IMR-90 (cell line): ENCODE data around the gene NISCH. TPM values are rescaled to one million over a fixed set of nuclear protein-coding genes. Genes with fewer than 3 reads are reported as not detected.

Source experiments
- ATAC-seq: fragments of 200-7000 bp; cut with Tn5 transposase; 2 replicates; pipeline ENCODE4 v1.9.1; 2020; ENCODE audit warnings: low read depth, mild to moderate bottlenecking, moderate library complexity
- BruUV-seq: library from RNA; stranded (reverse); fragments of 400-500 nt; replicated peaks from 2 replicates; lab custom pipeline; 2021; lab: Mats Ljungman, UMichigan
- CTCF ChIA-PET: fragments of 300-600 bp; formaldehyde crosslinking; extraction: SDS; loops from one replicate; lab custom pipeline; 2021; ENCODE audit warnings: antibody characterized with exemption; lab: Yijun Ruan, JAX
- POLR2A ChIA-PET: fragments of 300-600 bp; sonication (Branson Sonifier 250); formaldehyde crosslinking; loops from one replicate; lab custom pipeline; 2022; ENCODE audit warnings: antibody characterized with exemption; ENCODE audit not compliant: unreplicated experiment; lab: Charles Lee
- DNase-seq: peaks from one replicate; pipeline ENCODE4 v3.0.0; 2013
- H2AFZ ChIP-seq: replicated peaks from 2 replicates; pipeline ENCODE3; 2013; ENCODE audit warnings: low read length, mild to moderate bottlenecking; ENCODE audit not compliant: poor library complexity
- H2AK5ac ChIP-seq: 2 replicates; pipeline ENCODE4 v1.6.1; 2013; ENCODE audit warnings: low read depth, low read length, inconsistent platforms
- H2AK9ac ChIP-seq: replicated peaks from 2 replicates; pipeline ENCODE3; 2013; ENCODE audit warnings: mild to moderate bottlenecking, low read depth, low read length, moderate library complexity; ENCODE audit not compliant: poor library complexity
- H2BK120ac ChIP-seq: 2 replicates; pipeline ENCODE4 v1.6.1; 2013; ENCODE audit warnings: low read depth, low read length, inconsistent platforms
- H2BK15ac ChIP-seq: 3 replicates; pipeline ENCODE4 v1.6.1; 2013; ENCODE audit warnings: low read depth, low read length, inconsistent platforms
- H2BK20ac ChIP-seq: 2 replicates; pipeline ENCODE4 v1.6.1; 2013; ENCODE audit warnings: low read depth, mild to moderate bottlenecking, inconsistent platforms, low read length, moderate library complexity
- H2BK5ac ChIP-seq: 2 replicates; pipeline ENCODE4 v1.6.1; 2013; ENCODE audit warnings: mild to moderate bottlenecking, low read depth, low read length, inconsistent platforms; ENCODE audit not compliant: poor library complexity, severe bottlenecking
- H3K14ac ChIP-seq: replicated peaks from 2 replicates; pipeline ENCODE4 v1.6.1; 2013; ENCODE audit warnings: low read depth, low read length, inconsistent platforms
- H3K18ac ChIP-seq: 2 replicates; pipeline ENCODE4 v1.6.1; 2013; ENCODE audit warnings: low read depth, low read length, control low read depth
- H3K23ac ChIP-seq: 2 replicates; pipeline ENCODE4 v1.6.1; 2013; ENCODE audit warnings: low read depth, low read length, inconsistent platforms
- H3K27ac ChIP-seq: 2 replicates; pipeline ENCODE4 v1.5.1; 2013; ENCODE audit warnings: mild to moderate bottlenecking, control low read depth, low read length; ENCODE audit not compliant: insufficient read depth
- H3K27me3 ChIP-seq: 2 replicates; pipeline ENCODE4 v1.6.1; 2013; ENCODE audit warnings: low read length; ENCODE audit not compliant: control insufficient read depth, insufficient read depth
- H3K36me3 ChIP-seq: 2 replicates; pipeline ENCODE4 v1.6.1; 2013; ENCODE audit warnings: low read length, mixed read lengths; ENCODE audit not compliant: control insufficient read depth, insufficient read depth
- H3K4ac ChIP-seq: 2 replicates; pipeline ENCODE4 v1.6.1; 2013; ENCODE audit warnings: low read depth, low read length, inconsistent platforms
- H3K4me1 ChIP-seq: 2 replicates; pipeline ENCODE4 v1.6.1; 2013; ENCODE audit warnings: low read length, mixed read lengths; ENCODE audit not compliant: control insufficient read depth, insufficient read depth
- H3K4me2 ChIP-seq: 2 replicates; pipeline ENCODE4 v1.6.1; 2013; ENCODE audit warnings: low read depth, mild to moderate bottlenecking, control low read depth, low read length, moderate library complexity
- H3K4me3 ChIP-seq: 2 replicates; pipeline ENCODE4 v1.5.1; 2013; ENCODE audit warnings: low read depth, mild to moderate bottlenecking, control low read depth, low read length, moderate library complexity; ENCODE audit not compliant: insufficient read depth
- H3K56ac ChIP-seq: 2 replicates; pipeline ENCODE4 v1.6.1; 2013; ENCODE audit warnings: low read length, inconsistent platforms; ENCODE audit not compliant: insufficient read depth; ENCODE audit errors: extremely low read depth
- H3K79me1 ChIP-seq, 2 experiments: 2 replicates each; pipeline ENCODE4 v1.6.1; 2013; ENCODE audit warnings: low read length in 2 of 2, inconsistent platforms in 1 of 2, low read depth in 1 of 2
- H3K9ac ChIP-seq: 2 replicates; pipeline ENCODE4 v1.6.1; 2013; ENCODE audit warnings: low read depth, low read length, control low read depth
- H3K9me1 ChIP-seq: 2 replicates; pipeline ENCODE4 v1.6.1; 2013; ENCODE audit warnings: low read length, inconsistent platforms; ENCODE audit not compliant: insufficient read depth
- H3K9me3 ChIP-seq: 2 replicates; pipeline ENCODE4 v1.6.1; 2013; ENCODE audit warnings: low read length; ENCODE audit not compliant: control insufficient read depth, insufficient read depth
- H4K20me1 ChIP-seq: 2 replicates; pipeline ENCODE4 v1.6.1; 2013; ENCODE audit warnings: low read length, inconsistent platforms; ENCODE audit not compliant: insufficient read depth
- H4K5ac ChIP-seq: 2 replicates; pipeline ENCODE4 v1.6.1; 2013; ENCODE audit warnings: mild to moderate bottlenecking, low read depth, low read length, control low read depth
- H4K8ac ChIP-seq, 2 experiments: 2 replicates each; pipeline ENCODE4 v1.6.1; 2013; ENCODE audit warnings: low read depth in 2 of 2, low read length in 2 of 2, control low read depth in 1 of 2, inconsistent platforms in 1 of 2
- H4K91ac ChIP-seq: 2 replicates; pipeline ENCODE4 v1.6.1; 2013; ENCODE audit warnings: low read depth, low read length, inconsistent platforms; ENCODE audit not compliant: insufficient read depth
- BHLHE40 ChIP-seq: fragments of 150-350 bp; IDR thresholded peaks from 2 replicates; pipeline ENCODE4 v1.6.1; 2016; ENCODE audit warnings: mild to moderate bottlenecking, low read depth, low read length
- CHD1 ChIP-seq: IDR thresholded peaks from 2 replicates; pipeline ENCODE4 v1.6.1; 2012; ENCODE audit warnings: low read depth, low read length, improper control_type of control experiment
- CTCF ChIP-seq: conservative IDR thresholded peaks from 2 replicates; pipeline ENCODE4 v1.5.1; 2012; ENCODE audit warnings: mild to moderate bottlenecking, low read depth, low read length, improper control_type of control experiment
- ELK1 ChIP-seq: fragments of 150-350 bp; IDR thresholded peaks from 2 replicates; pipeline ENCODE4 v1.6.1; 2016; ENCODE audit warnings: low read depth, mild to moderate bottlenecking, low read length, moderate library complexity, borderline replicate concordance
- FOS ChIP-seq: fragments of 150-350 bp; IDR thresholded peaks from 2 replicates; pipeline ENCODE4 v1.6.1; 2016; ENCODE audit warnings: low read depth, low read length
- MAFK ChIP-seq: IDR thresholded peaks from 2 replicates; pipeline ENCODE4 v1.6.1; 2012; ENCODE audit warnings: low read depth, low read length, improper control_type of control experiment
- MAZ ChIP-seq: IDR thresholded peaks from 2 replicates; pipeline ENCODE4 v1.6.1; 2012; ENCODE audit warnings: low read depth, mild to moderate bottlenecking, low read length, improper control_type of control experiment, moderate library complexity, borderline replicate concordance
- MXI1 ChIP-seq: IDR thresholded peaks from 2 replicates; pipeline ENCODE4 v1.6.1; 2012; ENCODE audit warnings: low read depth, mild to moderate bottlenecking, low read length, moderate library complexity, borderline replicate concordance
- NFE2L2 ChIP-seq: fragments of 150-350 bp; IDR thresholded peaks from 2 replicates; pipeline ENCODE4 v1.6.1; 2016; ENCODE audit warnings: low read depth, mild to moderate bottlenecking, low read length
- POLR2A ChIP-seq: IDR thresholded peaks from 2 replicates; pipeline ENCODE4 v1.6.1; 2012; ENCODE audit warnings: mild to moderate bottlenecking, low read depth, low read length
- RAD21 ChIP-seq: IDR thresholded peaks from 2 replicates; pipeline ENCODE4 v1.6.1; 2012; ENCODE audit warnings: low read length, improper control_type of control experiment
- RCOR1 ChIP-seq: IDR thresholded peaks from 2 replicates; pipeline ENCODE4 v1.6.1; 2012; ENCODE audit warnings: mild to moderate bottlenecking, low read length, improper control_type of control experiment; ENCODE audit not compliant: insufficient replicate concordance
- RFX5 ChIP-seq: IDR thresholded peaks from 2 replicates; pipeline ENCODE4 v1.8.0; 2012; ENCODE audit warnings: low read depth, mild to moderate bottlenecking, low read length, moderate library complexity
- SMC3 ChIP-seq: fragments of 150-350 bp; IDR thresholded peaks from 2 replicates; pipeline ENCODE4 v1.6.1; 2016; ENCODE audit warnings: low read depth, mild to moderate bottlenecking, antibody characterized with exemption, low read length, moderate library complexity
- USF2 ChIP-seq: fragments of 150-350 bp; IDR thresholded peaks from 2 replicates; pipeline ENCODE4 v1.6.1; 2017; ENCODE audit warnings: mild to moderate bottlenecking, antibody characterized with exemption, low read length, low read depth
- WGBS, 2 experiments: methylation state at CpG; one replicate each; pipeline versions ENCODE4 v1.1.5 to v1.1.7; 2013; ENCODE audit warnings: missing lambda C conversion rate in 2 of 2; ENCODE audit not compliant: insufficient read length in 1 of 2; ENCODE audit errors: extremely low coverage in 2 of 2; 5-methylcytosine and 5-hydroxymethylcytosine counted together
- dilution Hi-C: fragments of 300-500 bp; cut with HindIII; formaldehyde crosslinking; loops from one replicate; pipeline ENCODE4 v1.14.3; 2018; ENCODE audit warnings: low sequenced_read_pairs; ENCODE audit not compliant: unreplicated experiment
- in situ Hi-C: fragments of 300-500 bp; cut with MboI; formaldehyde crosslinking; loops from 3 replicates; pipeline ENCODE4 v1.14.3; 2019; ENCODE audit warnings: low sequenced_read_pairs, inconsistent platforms, mixed read lengths
- intact Hi-C: fragments of 100-400 bp; cut with micrococcal nuclease; formaldehyde crosslinking; loops from 2 replicates; pipeline ENCODE4 v1.10.0; 2022
- polyA plus RNA-seq, 3 experiments: library from polyadenylated mRNA; depleted of rRNA; stranded (reverse); fragments of >200 nt; gene quantifications; 2 replicates each; pipeline ENCODE4 v1.2.3, GENCODE V29; 2012; ENCODE audit warnings: low replicate concordance in 1 of 3
- total RNA-seq: library from RNA; depleted of rRNA; stranded (reverse); fragments of >200 nt; gene quantifications from 2 replicates; pipeline ENCODE4 v1.2.3, GENCODE V29; 2012

Gene NISCH
- total and polyA plus RNA-seq, 2 of the 4 experiments (the other 2 are of a cell fraction), result 36.9 to 86.0 TPM

GRCh38 chr3:52422669-52423068 is 32.7 kb upstream of the NISCH start:
- BruUV-seq, result no TSS peak
- H3K9me3 ChIP-seq, result no peaks in the 10 kb centered on the region
- no peak overlapping the region for H2AK5ac ChIP-seq
- TF ChIP-seq ELK1 (no peak), MAZ (no peak), RAD21 (no peak), POLR2A (no peak), FOS (no peak), BHLHE40 (no peak), NFE2L2 (no peak), MAFK (no peak), MXI1 (no peak), RCOR1 (no peak), CHD1 (no peak), USF2 (no peak), SMC3 (no peak), RFX5 (no peak), CTCF (no peak)
- no peak overlapping the region for H4K5ac ChIP-seq
- no peaks in the 10 kb centered on the region for H3K9me1 ChIP-seq
- no peak overlapping the region for H3K9ac ChIP-seq
- ChIA-PET POLR2A (no interaction called here), CTCF (interaction anchor here (1.0 to 3.7 kb wide), 2 partner anchors 10 to 24 kb away, joined by 3 to 11 read pairs; no protein-coding TSS in a partner anchor)
- no peak overlapping the region for H2AFZ ChIP-seq
- no peak overlapping the region for H2BK120ac ChIP-seq
- H2BK15ac ChIP-seq, result no peak overlapping the region
- H3K18ac ChIP-seq, result no peak overlapping the region
- no peak overlapping the region for H3K56ac ChIP-seq
- H4K8ac ChIP-seq, result no peak overlapping the region
- no peak overlapping the region for H2AK9ac ChIP-seq
- WGBS, 2 experiments, result no CpG with 5 or more reads among the region's 3 CpGs
- H3K23ac ChIP-seq, result no peak overlapping the region
- ATAC-seq (no peak), DNase-seq (no peak)
- no peaks in the 10 kb centered on the region for H4K20me1 ChIP-seq
- no peak overlapping the region for H3K4me2 ChIP-seq
- no peak overlapping the region for H3K14ac ChIP-seq
- no peaks in the 10 kb centered on the region for H3K36me3 ChIP-seq
- H3K79me1 ChIP-seq, result no peaks in the 10 kb centered on the region
- H4K91ac ChIP-seq, result no peak overlapping the region
- dilution Hi-C loops, result no loop called here
- in situ Hi-C loops, result no loop called here
- H2BK5ac ChIP-seq, result no peak overlapping the region
- intact Hi-C loops, result no loop called here
- H3K4me1 ChIP-seq, result no peaks in the 10 kb centered on the region
- H3K27ac ChIP-seq, result no peak overlapping the region
- no peak overlapping the region for H3K4me3 ChIP-seq
- 0 out of 2 replicates have a peak, but pooled peaks cover 2% of the 10 kb centered on the region for H3K27me3 ChIP-seq
- no peak overlapping the region for H3K4ac ChIP-seq
- no peak overlapping the region for H2BK20ac ChIP-seq
